OCI-LY7 (cell line): Measurements from ENCODE around the gene IRX3. TPM values are rescaled to one million over a fixed set of nuclear protein-coding genes. Genes with fewer than 3 reads are reported as not detected.

Experiments used
- BruUV-seq: library from RNA; stranded (reverse); fragments of 400-500 nt; replicated peaks from 2 replicates; lab custom pipeline; 2021; lab: Mats Ljungman, UMichigan
- CTCF ChIA-PET: fragments of 300-600 bp; sonication (Branson Sonifier 250); formaldehyde crosslinking; loops from one replicate; lab custom pipeline; 2022; ENCODE audit warnings: antibody characterized with exemption; ENCODE audit not compliant: unreplicated experiment; lab: Charles Lee
- POLR2A ChIA-PET: fragments of 300-600 bp; sonication (Branson Sonifier 250); formaldehyde crosslinking; loops from one replicate; lab custom pipeline; 2022; ENCODE audit warnings: antibody characterized with exemption; lab: Charles Lee
- DNase-seq: peaks from one replicate; pipeline ENCODE4 v3.0.0-alpha.2; 2015; ENCODE audit warnings: low spot score
- H2AFZ ChIP-seq: fragments of 200-600 bp; sonication (generic), shearing (Covaris generic); 2 replicates; pipeline ENCODE4 v1.6.1; 2014; ENCODE audit warnings: mild to moderate bottlenecking, antibody characterized with exemption, low read length, moderate library complexity
- H3K27ac ChIP-seq: fragments of 200-600 bp; sonication (generic); 2 replicates; pipeline ENCODE4 v1.5.1; 2014; ENCODE audit warnings: mixed run types, low read depth, mild to moderate bottlenecking, moderate library complexity, low read length, inconsistent platforms; ENCODE audit not compliant: poor library complexity, severe bottlenecking
- H3K36me3 ChIP-seq: fragments of 200-600 bp; sonication (generic); 2 replicates; pipeline ENCODE4 v1.6.1; 2014; ENCODE audit warnings: mild to moderate bottlenecking, antibody characterized with exemption, low read length, moderate library complexity, mixed read lengths; ENCODE audit not compliant: insufficient read depth
- H3K4me1 ChIP-seq: fragments of 200-600 bp; sonication (generic); 2 replicates; pipeline ENCODE4 v1.5.1; 2014; ENCODE audit warnings: mild to moderate bottlenecking, low read length; ENCODE audit not compliant: insufficient read depth, poor library complexity, severe bottlenecking
- H3K4me2 ChIP-seq: fragments of 200-600 bp; sonication (generic); 2 replicates; pipeline ENCODE4 v1.6.1; 2014; ENCODE audit warnings: mild to moderate bottlenecking, low read length
- H3K4me3 ChIP-seq: fragments of 200-600 bp; sonication (generic); 2 replicates; pipeline ENCODE4 v1.5.1; 2014; ENCODE audit warnings: mild to moderate bottlenecking, low read depth, low read length; ENCODE audit not compliant: poor library complexity, severe bottlenecking
- H3K79me2 ChIP-seq: fragments of 200-600 bp; sonication (generic); 2 replicates; pipeline ENCODE4 v1.6.1; 2016; ENCODE audit warnings: low read depth, mild to moderate bottlenecking, low read length, moderate library complexity, mixed read lengths; ENCODE audit not compliant: insufficient read depth
- H3K9me2 ChIP-seq: fragments of 200-600 bp; sonication (generic); 2 replicates; pipeline ENCODE4 v1.6.1; 2016; ENCODE audit warnings: mild to moderate bottlenecking, low read length, mixed read lengths; ENCODE audit not compliant: insufficient read depth
- H3K9me3 ChIP-seq: fragments of 200-600 bp; sonication (generic); 2 replicates; pipeline ENCODE4 v1.6.1; 2014; ENCODE audit warnings: mild to moderate bottlenecking, mixed run types, low read length, mixed read lengths
- H4K20me1 ChIP-seq: fragments of 200-600 bp; sonication (generic); 2 replicates; pipeline ENCODE4 v1.6.1; 2014; ENCODE audit warnings: mild to moderate bottlenecking, antibody characterized with exemption, low read length, moderate library complexity, mixed read lengths; ENCODE audit not compliant: insufficient read depth
- EZH2phosphoT487 ChIP-seq: fragments of 200-600 bp; sonication (generic); IDR thresholded peaks from 2 replicates; pipeline ENCODE4 v1.6.1; 2018; ENCODE audit warnings: low read depth, borderline replicate concordance, mild to moderate bottlenecking, mixed run types, antibody characterized with exemption, low read length, moderate library complexity, mixed read lengths
- intact Hi-C: fragments of 100-400 bp; cut with micrococcal nuclease; formaldehyde crosslinking; loops from one replicate; pipeline ENCODE4 v1.10.0; 2022; ENCODE audit not compliant: unreplicated experiment
- total RNA-seq, 2 experiments: library from RNA; depleted of rRNA in 1 of 2; stranded (reverse); fragments of >200 nt in 1 of 2; shearing (Covaris generic) in 1 of 2; gene quantifications; 2 replicates each; pipeline ENCODE4 v1.2.3, GENCODE V29; 2014 to 2022
- TF ChIP-seq, protein P1 (sequence below): fragments of 200-600 bp; sonication (generic); conservative IDR thresholded peaks from 2 replicates; pipeline ENCODE4 v1.5.1; 2014; ENCODE audit warnings: mild to moderate bottlenecking, antibody characterized with exemption, low read length, moderate library complexity, mixed read lengths

The IRX3 gene
- total RNA-seq, 2 experiments from 2014 or later = not detected

DNA sequence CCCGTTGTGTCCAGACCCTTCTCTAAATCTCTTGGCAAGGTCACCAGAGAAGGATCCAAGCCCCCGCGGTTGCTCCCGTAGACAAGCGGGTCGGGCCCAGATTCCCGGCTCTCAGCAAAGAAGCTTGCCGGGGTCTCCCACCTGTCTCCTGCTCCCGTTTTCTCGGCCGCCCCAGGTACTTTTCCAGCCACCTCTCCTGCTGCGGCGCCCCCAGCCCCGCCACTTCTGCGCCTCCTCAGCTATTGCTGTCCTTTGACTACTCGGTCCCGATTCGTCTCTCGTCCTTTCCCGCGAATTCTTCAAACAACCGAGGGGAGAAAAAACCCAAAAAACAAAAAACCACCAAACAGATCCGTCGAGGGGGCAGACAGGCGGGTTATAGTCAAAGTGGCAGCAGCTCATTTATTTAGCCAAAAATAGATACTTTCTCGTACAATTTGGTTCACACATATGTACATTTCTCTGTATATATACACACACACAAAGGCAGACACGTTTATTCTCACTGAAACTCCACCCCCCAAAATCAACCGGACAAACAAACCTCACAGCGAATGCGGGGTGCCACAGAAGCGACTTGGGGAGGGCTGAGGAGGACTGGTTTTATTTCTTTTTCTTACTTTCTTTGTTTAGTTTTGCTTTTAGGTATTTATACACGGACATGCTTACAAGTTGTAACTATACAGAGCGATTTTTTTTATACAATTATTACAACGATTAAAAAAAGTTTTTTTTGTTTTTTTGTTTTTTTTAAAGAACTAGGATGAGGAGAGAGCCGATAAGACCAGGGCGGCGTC is 3.5 kb downstream of the IRX3 start:
- no peak overlapping the region for H3K4me2 ChIP-seq
- no peaks in the 10 kb centered on the region for H3K4me1 ChIP-seq
- no peaks in the 10 kb centered on the region for H3K79me2 ChIP-seq
- no peaks in the 10 kb centered on the region for H3K36me3 ChIP-seq
- H3K9me3 ChIP-seq = no peaks in the 10 kb centered on the region
- H3K9me2 ChIP-seq = no peaks in the 10 kb centered on the region
- no peak overlapping the region for H3K27ac ChIP-seq
- BruUV-seq = no TSS peak
- no peak overlapping the region for H2AFZ ChIP-seq
- DNase-seq = no peak
- H4K20me1 ChIP-seq = no peaks in the 10 kb centered on the region
- TF ChIP-seq EZH2phosphoT487 = no peak
- TF ChIP-seq, protein P1, sequence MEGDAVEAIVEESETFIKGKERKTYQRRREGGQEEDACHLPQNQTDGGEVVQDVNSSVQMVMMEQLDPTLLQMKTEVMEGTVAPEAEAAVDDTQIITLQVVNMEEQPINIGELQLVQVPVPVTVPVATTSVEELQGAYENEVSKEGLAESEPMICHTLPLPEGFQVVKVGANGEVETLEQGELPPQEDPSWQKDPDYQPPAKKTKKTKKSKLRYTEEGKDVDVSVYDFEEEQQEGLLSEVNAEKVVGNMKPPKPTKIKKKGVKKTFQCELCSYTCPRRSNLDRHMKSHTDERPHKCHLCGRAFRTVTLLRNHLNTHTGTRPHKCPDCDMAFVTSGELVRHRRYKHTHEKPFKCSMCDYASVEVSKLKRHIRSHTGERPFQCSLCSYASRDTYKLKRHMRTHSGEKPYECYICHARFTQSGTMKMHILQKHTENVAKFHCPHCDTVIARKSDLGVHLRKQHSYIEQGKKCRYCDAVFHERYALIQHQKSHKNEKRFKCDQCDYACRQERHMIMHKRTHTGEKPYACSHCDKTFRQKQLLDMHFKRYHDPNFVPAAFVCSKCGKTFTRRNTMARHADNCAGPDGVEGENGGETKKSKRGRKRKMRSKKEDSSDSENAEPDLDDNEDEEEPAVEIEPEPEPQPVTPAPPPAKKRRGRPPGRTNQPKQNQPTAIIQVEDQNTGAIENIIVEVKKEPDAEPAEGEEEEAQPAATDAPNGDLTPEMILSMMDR = no peak
- ChIA-PET CTCF (no interaction called here), POLR2A (no interaction called here)
- intact Hi-C loops = no loop called here
- no peak overlapping the region for H3K4me3 ChIP-seq

DNA sequence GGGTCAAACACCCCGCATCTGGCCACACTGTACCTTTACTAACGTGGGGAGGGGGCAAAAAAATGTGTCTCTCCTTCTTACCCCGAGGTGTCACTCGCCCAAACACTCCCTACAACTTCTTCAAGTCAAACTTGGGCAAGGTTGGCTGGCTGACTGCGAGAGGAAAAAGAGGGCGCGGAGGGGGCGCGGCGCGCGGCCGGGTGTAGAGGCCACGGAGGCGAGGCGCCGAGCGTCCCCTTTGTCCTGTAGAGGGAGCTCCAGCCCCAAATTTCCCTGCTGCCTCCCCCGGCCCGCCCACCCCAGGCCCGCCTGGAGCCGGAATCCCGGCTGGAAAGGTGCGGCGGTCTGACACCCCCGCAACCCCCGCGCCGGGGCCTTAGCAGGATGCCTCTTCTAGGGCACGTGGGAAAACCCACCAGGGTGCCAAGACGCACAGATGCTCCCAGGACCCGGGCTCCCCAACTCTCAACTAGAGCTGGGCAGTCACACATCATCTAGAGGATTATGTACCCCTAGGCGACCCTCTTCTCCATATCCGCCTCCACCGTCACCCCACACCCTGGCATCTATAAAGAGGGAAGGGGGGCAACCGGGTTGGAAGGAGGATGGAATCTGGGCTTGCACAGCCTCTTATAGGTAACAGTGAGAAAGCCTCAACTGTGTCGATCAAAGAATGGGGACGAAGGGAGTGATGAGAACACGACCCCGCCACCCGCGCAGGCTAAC is 4.2 kb downstream of the IRX3 start:
- Histone ChIP-seq H3K36me3 (no peaks in the 10 kb centered on the region), H3K9me2 (no peaks in the 10 kb centered on the region), H3K4me1 (no peaks in the 10 kb centered on the region), H3K4me3 (no peak overlapping the region), H3K79me2 (no peaks in the 10 kb centered on the region), H4K20me1 (no peaks in the 10 kb centered on the region), H3K4me2 (no peak overlapping the region), H3K27ac (no peak overlapping the region), H2AFZ (no peak overlapping the region), H3K9me3 (no peaks in the 10 kb centered on the region)
- no TSS peak for BruUV-seq
- intact Hi-C loops = no loop called here
- TF ChIP-seq EZH2phosphoT487 = no peak
- TF ChIP-seq, protein P1 = 0 out of 2 replicates have a peak, but pooled peaks have one; percentile 26
- no peak for DNase-seq
- ChIA-PET CTCF (no interaction called here), POLR2A (no interaction called here)
